K562 (cell line): Measurements from ENCODE around the gene CFAP251. TPM values are rescaled to one million over a fixed set of nuclear protein-coding genes. Genes with fewer than 3 reads are reported as not detected.
A peak's percentile ranks its signal among the peaks of the same experiment; 100 is the strongest.

Source experiments
- ATAC-seq: fragments of 200-7000 bp; cut with Tn5 transposase; 3 replicates; pipeline ENCODE4 v1.9.1; 2020; ENCODE audit warnings: moderate library complexity
- BruUV-seq: library from RNA; stranded (reverse); fragments of 400-500 nt; replicated peaks from 2 replicates; lab custom pipeline; 2021; lab: Mats Ljungman, UMichigan
- CTCF ChIA-PET: fragments of 300-600 bp; formaldehyde crosslinking; extraction: SDS; loops from one replicate; lab custom pipeline; 2021; ENCODE audit warnings: low intra/inter-chr PET ratio; lab: Yijun Ruan, JAX
- POLR2A ChIA-PET: fragments of 300-600, 350-650 bp; sonication (Branson Sonifier 250); formaldehyde crosslinking; extraction: SDS; loops from one replicate; lab custom pipeline; 2021; ENCODE audit warnings: antibody characterized with exemption, inconsistent platforms; lab: Yijun Ruan, JAX
- DNase-seq, 4 experiments: peaks; one replicate each; pipeline versions ENCODE4 v3.0.0 to v3.0.0-alpha.2; 2011 to 2018; ENCODE audit warnings: low spot score in 3 of 4, mixed read lengths in 3 of 4; ENCODE audit errors: extremely low read depth in 1 of 4
- FAIRE-seq: peaks from 2 replicates; lab custom pipeline; 2011; peaks lifted over from hg19 to GRCh38; lab: Jason Lieb, UNC
- H2AFZ ChIP-seq: 2 replicates; pipeline ENCODE4 v1.6.0; 2011; ENCODE audit warnings: low read depth, low read length, control low read depth, inconsistent platforms
- H3K27ac ChIP-seq: fragments of 200-600 bp; 3 replicates; pipeline ENCODE4 v1.8.0; 2011; ENCODE audit warnings: low read depth, mild to moderate bottlenecking, control low read depth, inconsistent platforms, low read length, moderate library complexity, mixed read lengths; ENCODE audit errors: extremely low read depth
- H3K27me3 ChIP-seq, 2 experiments: fragments of 300-600 bp in 1 of 2; 2 replicates in 1 of 2; 3 replicates in 1 of 2; pipeline versions ENCODE4 v1.6.0 to v1.8.0; 2011; ENCODE audit warnings: inconsistent platforms in 2 of 2, low read length in 2 of 2, mild to moderate bottlenecking in 1 of 2, mixed read lengths in 1 of 2, moderate library complexity in 1 of 2; ENCODE audit not compliant: control insufficient read depth in 2 of 2, insufficient read depth in 2 of 2
- H3K36me3 ChIP-seq: fragments of 300-600 bp; 3 replicates; pipeline ENCODE4 v1.8.0; 2011; ENCODE audit warnings: mild to moderate bottlenecking, low read length, inconsistent platforms; ENCODE audit not compliant: control insufficient read depth, insufficient read depth
- H3K4me1 ChIP-seq, 2 experiments: fragments of 200-600 bp in 1 of 2; replicated peaks in 1 of 2; 2 replicates in 1 of 2; 3 replicates in 1 of 2; pipeline versions ENCODE4 v1.5.1 to v1.8.0; 2011; ENCODE audit warnings: inconsistent platforms in 2 of 2, low read length in 2 of 2, mild to moderate bottlenecking in 1 of 2, mixed read lengths in 1 of 2, moderate library complexity in 1 of 2; ENCODE audit not compliant: control insufficient read depth in 2 of 2, insufficient read depth in 2 of 2
- H3K4me2 ChIP-seq: 2 replicates; pipeline ENCODE4 v1.6.1; 2011; ENCODE audit warnings: low read length, control low read depth, inconsistent platforms, mixed read lengths; ENCODE audit not compliant: insufficient read depth
- H3K4me3 ChIP-seq: fragments of 200-600 bp; sonication (generic), shearing (Covaris generic); 2 replicates; pipeline ENCODE4 v1.5.1; 2016; ENCODE audit warnings: control low read depth, inconsistent platforms
- H3K79me2 ChIP-seq: fragments of 200-600 bp; 3 replicates; pipeline ENCODE4 v1.8.0; 2011; ENCODE audit warnings: low read length, inconsistent platforms; ENCODE audit not compliant: control insufficient read depth, insufficient read depth
- H3K9ac ChIP-seq, 2 experiments: 2 replicates each; pipeline versions ENCODE4 v1.6.0 to v1.6.1; 2011; ENCODE audit warnings: low read depth in 2 of 2, low read length in 2 of 2, control low read depth in 1 of 2, inconsistent platforms in 1 of 2, mild to moderate bottlenecking in 1 of 2, mixed read lengths in 1 of 2; ENCODE audit not compliant: insufficient read depth in 1 of 2
- H3K9me1 ChIP-seq: one replicate; pipeline ENCODE4 v1.6.0; 2011; ENCODE audit warnings: inconsistent platforms, mild to moderate bottlenecking, low read length, moderate library complexity; ENCODE audit not compliant: control insufficient read depth, insufficient read depth
- H3K9me3 ChIP-seq: replicated peaks from 2 replicates; pipeline ENCODE4 v1.5.1; 2011; ENCODE audit warnings: low read depth, low read length, inconsistent platforms; ENCODE audit not compliant: control insufficient read depth, insufficient read depth
- H4K20me1 ChIP-seq: replicated peaks from 2 replicates; pipeline ENCODE4 v1.6.1; 2011; ENCODE audit warnings: low read length, inconsistent platforms, mixed read lengths; ENCODE audit not compliant: control insufficient read depth, insufficient read depth
- CTCFL ChIP-seq: IDR thresholded peaks from 2 replicates; pipeline ENCODE4 v1.6.1; 2011; ENCODE audit warnings: borderline replicate concordance, low read depth, mild to moderate bottlenecking, moderate library complexity, low read length; ENCODE audit not compliant: insufficient read depth, poor library complexity, severe bottlenecking
- MXI1 ChIP-seq: IDR thresholded peaks from 2 replicates; pipeline ENCODE4 v1.6.1; 2011; ENCODE audit warnings: low read depth, mild to moderate bottlenecking, improper control_type of control experiment, low read length
- RBM14 ChIP-seq: fragments of 200-400 bp; formaldehyde crosslinking; IDR thresholded peaks from 2 replicates; pipeline ENCODE4 v1.6.1; 2018; ENCODE audit warnings: low read depth, mild to moderate bottlenecking, low read length, moderate library complexity, borderline replicate concordance; ENCODE audit not compliant: insufficient read depth
- SMC3 ChIP-seq: conservative IDR thresholded peaks from 2 replicates; pipeline ENCODE4 v1.6.1; 2011; ENCODE audit warnings: low read depth, low read length, improper control_type of control experiment; ENCODE audit not compliant: insufficient read depth
- ZNF121 ChIP-seq: sonication (generic); formaldehyde crosslinking; conservative IDR thresholded peaks from 2 replicates; pipeline ENCODE4 v1.8.0; 2022; ENCODE audit warnings: missing genetic modification reagents
- WGBS: fragments of 100-300 bp; shearing (Covaris generic); methylation state at CpG from one replicate; pipeline ENCODE4 v1.1.6; 2016; ENCODE audit warnings: low coverage, mixed read lengths; ENCODE audit not compliant: insufficient coverage; ENCODE audit errors: missing lambda C conversion rate; 5-methylcytosine and 5-hydroxymethylcytosine counted together
- in situ Hi-C: fragments of 300-500 bp; cut with MboI; formaldehyde crosslinking; loops from 4 replicates; pipeline ENCODE4 v1.15.0; 2018; ENCODE audit warnings: inconsistent platforms, mixed read lengths
- intact Hi-C: fragments of 100-400 bp; cut with micrococcal nuclease; formaldehyde crosslinking; loops from 2 replicates; pipeline ENCODE4 v1.14.2; 2022
- polyA plus RNA-seq, 8 experiments: library from polyadenylated mRNA; depleted of rRNA in 4 of 8; stranded (reverse) in 5 of 8; unstranded in 3 of 8; fragments of >200 nt; fragmentation: Nextera tagmentation in 2 of 8; fragmentation: Illumina TruSeq in 1 of 8; extraction: Ambion mirVana in 2 of 8; extraction: Trizol in 1 of 8; gene quantifications; 2 replicates each; pipeline versions ENCODE4 v1.2.1 to v1.2.3, GENCODE V29; 2011 to 2014; ENCODE audit warnings: inconsistent platforms in 1 of 8, missing spikeins in 1 of 8
- total RNA-seq, 7 experiments: library from RNA; depleted of rRNA in 6 of 7; stranded (reverse); fragments of >200 nt in 6 of 7; fragmentation: Illumina TruSeq in 2 of 7; extraction: Trizol in 2 of 7; gene quantifications; 2 replicates each; pipeline versions ENCODE4 v1.2.1 to v1.2.3, GENCODE V29; 2011 to 2021; ENCODE audit warnings: low replicate concordance in 1 of 7

Gene CFAP251
- total and polyA plus RNA-seq, 9 of the 15 experiments (the other 6 are each of a cell fraction or from before 2014, with no cell fraction given): 16.6 to 31.0 (median 19.1) TPM

- H3K9me3 ChIP-seq: peaks cover 2% of the 10 kb centered on the region; the same call in 1 of the 2 replicates
- no peak overlapping the region for H2AFZ ChIP-seq
- intact Hi-C loops: no loop called here
- BruUV-seq: no TSS peak
- no peak for DNase-seq
- WGBS: 51% methylated on average over 17 of the region's 17 CpGs
- no peaks in the 10 kb centered on the region for H4K20me1 ChIP-seq
- TF ChIP-seq RBM14 (no peak), MXI1 (no peak), CTCFL (no peak), SMC3 (no peak), ZNF121 (CRISPR knock-in tag) (peak; percentile 77)
- TF ChIP-seq, all 486 proteins: peak for 1
- Histone ChIP-seq H3K4me3 (no peak overlapping the region), H3K9me1 (no peaks in the 10 kb centered on the region), H3K27me3 (peaks cover 5 to 7% of the 10 kb centered on the region in 2 experiments; a peak in 3 of 5 replicates), H3K27ac (no peak overlapping the region), H3K36me3 (no peaks in the 10 kb centered on the region), H3K79me2 (no peaks in the 10 kb centered on the region), H3K4me1 (peaks cover 10 to 11% of the 10 kb centered on the region in 2 experiments; a peak in 4 of 5 replicates), H3K4me2 (no peak overlapping the region), H3K9ac (no peak overlapping the region)
- in situ Hi-C loops: no loop called here
- ATAC-seq (no peak), FAIRE-seq (no peak)
- ChIA-PET POLR2A (interaction anchor here (0.5 to 1.3 kb wide), 3 partner anchors 21 to 40 kb away, joined by 3 to 7 read pairs (median 3); no protein-coding TSS in a partner anchor), CTCF (no interaction called here)
These were observed 83.2 kb downstream of the CFAP251 start for GRCh38 chr12:122001466-122002209.
